Activated naive CD8-positive, alpha-beta T cell treated with anti-CD3 and anti-CD28 coated beads for 36 hours (primary cell): ENCODE measurements around the gene COL6A3. TPM values are rescaled to one million over a fixed set of nuclear protein-coding genes. Genes with fewer than 3 reads are reported as not detected.

Experiments
- DNase-seq: peaks from one replicate; pipeline ENCODE4 v3.0.0; 2021
- H3K27ac Mint-ChIP-seq: one replicate; pipeline ENCODE4 v1.8.0; 2022; ENCODE audit warnings: mild to moderate bottlenecking, moderate library complexity, mixed read lengths
- H3K27me3 Mint-ChIP-seq: one replicate; pipeline ENCODE4 v1.8.0; 2022; ENCODE audit warnings: mild to moderate bottlenecking, mixed read lengths
- H3K36me3 Mint-ChIP-seq: one replicate; pipeline ENCODE4 v1.8.0; 2021; ENCODE audit warnings: mild to moderate bottlenecking, mixed read lengths
- H3K4me1 Mint-ChIP-seq: one replicate; pipeline ENCODE4 v1.8.0; 2021; ENCODE audit warnings: mixed read lengths
- H3K4me3 Mint-ChIP-seq: one replicate; pipeline ENCODE4 v1.8.0; 2022; ENCODE audit warnings: mild to moderate bottlenecking, moderate library complexity, mixed read lengths
- H3K9me3 Mint-ChIP-seq: one replicate; pipeline ENCODE4 v1.8.0; 2022; ENCODE audit warnings: mixed read lengths
- total RNA-seq, 2 experiments: library from RNA; stranded (reverse); gene quantifications; one replicate each; pipeline ENCODE4 v1.2.3, GENCODE V29; 2021

The COL6A3 gene
- total RNA-seq, 2 experiments from 2014 or later: 0.76 to 1.3 TPM

GRCh38 chr2:237389831-237390230, 24.1 kb downstream of the COL6A3 start:
- no peaks in the 10 kb centered on the region for H3K36me3 Mint-ChIP-seq
- no peaks in the 10 kb centered on the region for H3K9me3 Mint-ChIP-seq
- DNase-seq: no peak
- no peaks in the 10 kb centered on the region for H3K27me3 Mint-ChIP-seq
- H3K4me1 Mint-ChIP-seq: no peaks in the 10 kb centered on the region
- no peak overlapping the region for H3K27ac Mint-ChIP-seq
- H3K4me3 Mint-ChIP-seq: no peak overlapping the region

- H3K27ac Mint-ChIP-seq: no peak overlapping the region
- no peaks in the 10 kb centered on the region for H3K4me1 Mint-ChIP-seq
- no peaks in the 10 kb centered on the region for H3K9me3 Mint-ChIP-seq
- no peaks in the 10 kb centered on the region for H3K27me3 Mint-ChIP-seq
- no peaks in the 10 kb centered on the region for H3K36me3 Mint-ChIP-seq
- no peak for DNase-seq
- no peak overlapping the region for H3K4me3 Mint-ChIP-seq
Observed at GRCh38 chr2:237388036-237388435, 25.9 kb downstream of the COL6A3 start.

GRCh38 chr2:237384672-237385020, 29.3 kb downstream of the COL6A3 start:
- H3K4me3 Mint-ChIP-seq: no peak overlapping the region
- no peaks in the 10 kb centered on the region for H3K36me3 Mint-ChIP-seq
- no peak overlapping the region for H3K27ac Mint-ChIP-seq
- H3K27me3 Mint-ChIP-seq: no peaks in the 10 kb centered on the region
- H3K9me3 Mint-ChIP-seq: no peaks in the 10 kb centered on the region
- no peak for DNase-seq
- H3K4me1 Mint-ChIP-seq: no peaks in the 10 kb centered on the region

GRCh38 chr2:237383991-237384671, 29.8 kb downstream of the COL6A3 start:
- Mint-ChIP-seq H3K36me3 (no peaks in the 10 kb centered on the region), H3K27me3 (no peaks in the 10 kb centered on the region), H3K27ac (no peak overlapping the region), H3K4me3 (no peak overlapping the region), H3K4me1 (no peaks in the 10 kb centered on the region), H3K9me3 (no peaks in the 10 kb centered on the region)
- DNase-seq: no peak

- Mint-ChIP-seq H3K27ac (no peak overlapping the region), H3K4me3 (no peak overlapping the region), H3K36me3 (no peaks in the 10 kb centered on the region), H3K4me1 (no peaks in the 10 kb centered on the region), H3K27me3 (no peaks in the 10 kb centered on the region), H3K9me3 (no peaks in the 10 kb centered on the region)
- DNase-seq: no peak
Observed at GRCh38 chr2:237380768-237381167, 33.2 kb downstream of the COL6A3 start.

- Mint-ChIP-seq H3K27me3 (no peaks in the 10 kb centered on the region), H3K4me1 (no peaks in the 10 kb centered on the region), H3K36me3 (peaks cover 4% of the 10 kb centered on the region), H3K27ac (no peak overlapping the region), H3K4me3 (no peak overlapping the region), H3K9me3 (no peaks in the 10 kb centered on the region)
- no peak for DNase-seq
Observed at GRCh38 chr2:237379636-237380035, 34.3 kb downstream of the COL6A3 start.

GRCh38 chr2:237378650-237379049, 35.3 kb downstream of the COL6A3 start:
- H3K9me3 Mint-ChIP-seq: no peaks in the 10 kb centered on the region
- H3K36me3 Mint-ChIP-seq: peaks cover 4% of the 10 kb centered on the region

GRCh38 chr2:237374284-237375060, 39.5 kb downstream of the COL6A3 start:
- Mint-ChIP-seq H3K4me3 (no peak overlapping the region), H3K4me1 (no peaks in the 10 kb centered on the region), H3K27ac (no peak overlapping the region), H3K36me3 (peaks cover 4% of the 10 kb centered on the region), H3K9me3 (no peaks in the 10 kb centered on the region), H3K27me3 (no peaks in the 10 kb centered on the region)
- no peak for DNase-seq

More at GRCh38 chr2:237378650-237379049, 35.3 kb downstream of the COL6A3 start:
- Mint-ChIP-seq H3K4me1 (no peaks in the 10 kb centered on the region), H3K27ac (no peak overlapping the region), H3K4me3 (no peak overlapping the region), H3K27me3 (no peaks in the 10 kb centered on the region)
- no peak for DNase-seq

- Mint-ChIP-seq H3K4me3 (no peak overlapping the region), H3K27ac (no peak overlapping the region), H3K9me3 (no peaks in the 10 kb centered on the region), H3K27me3 (no peaks in the 10 kb centered on the region), H3K4me1 (no peaks in the 10 kb centered on the region), H3K36me3 (peaks cover 4% of the 10 kb centered on the region)
- DNase-seq: no peak
Observed at GRCh38 chr2:237371856-237372255, 42.1 kb downstream of the COL6A3 start.

- H3K27ac Mint-ChIP-seq: no peak overlapping the region
- no peaks in the 10 kb centered on the region for H3K27me3 Mint-ChIP-seq
- H3K9me3 Mint-ChIP-seq: no peaks in the 10 kb centered on the region
- no peak for DNase-seq
- H3K4me1 Mint-ChIP-seq: no peaks in the 10 kb centered on the region
- H3K36me3 Mint-ChIP-seq: no peaks in the 10 kb centered on the region
- no peak overlapping the region for H3K4me3 Mint-ChIP-seq
Observed at GRCh38 chr2:237365671-237366070, 48.3 kb downstream of the COL6A3 start.

GRCh38 chr2:237364655-237365054, 49.3 kb downstream of the COL6A3 start:
- no peaks in the 10 kb centered on the region for H3K4me1 Mint-ChIP-seq
- H3K4me3 Mint-ChIP-seq: no peak overlapping the region
- no peak overlapping the region for H3K27ac Mint-ChIP-seq

GRCh38 chr2:237361194-237362004, 52.6 kb downstream of the COL6A3 start:
- Mint-ChIP-seq H3K27ac (peak overlapping the region; percentile 13), H3K36me3 (no peaks in the 10 kb centered on the region), H3K9me3 (no peaks in the 10 kb centered on the region), H3K4me1 (no peaks in the 10 kb centered on the region), H3K4me3 (no peak overlapping the region), H3K27me3 (no peaks in the 10 kb centered on the region)
- DNase-seq: no peak

More at GRCh38 chr2:237364655-237365054, 49.3 kb downstream of the COL6A3 start:
- H3K27me3 Mint-ChIP-seq: no peaks in the 10 kb centered on the region
- DNase-seq: no peak
- no peaks in the 10 kb centered on the region for H3K9me3 Mint-ChIP-seq
- H3K36me3 Mint-ChIP-seq: no peaks in the 10 kb centered on the region

GRCh38 chr2:237359894-237360780, 53.8 kb downstream of the COL6A3 start:
- no peaks in the 10 kb centered on the region for H3K36me3 Mint-ChIP-seq

GRCh38 chr2:237359518-237359840, 54.5 kb downstream of the COL6A3 start:
- no peaks in the 10 kb centered on the region for H3K4me1 Mint-ChIP-seq
- H3K27ac Mint-ChIP-seq: no peak overlapping the region
- DNase-seq: no peak
- H3K36me3 Mint-ChIP-seq: no peaks in the 10 kb centered on the region
- H3K4me3 Mint-ChIP-seq: no peak overlapping the region
- H3K9me3 Mint-ChIP-seq: no peaks in the 10 kb centered on the region
- H3K27me3 Mint-ChIP-seq: no peaks in the 10 kb centered on the region

More at GRCh38 chr2:237359894-237360780, 53.8 kb downstream of the COL6A3 start:
- H3K27me3 Mint-ChIP-seq: no peaks in the 10 kb centered on the region
- no peaks in the 10 kb centered on the region for H3K9me3 Mint-ChIP-seq
- H3K27ac Mint-ChIP-seq: no peak overlapping the region
- no peaks in the 10 kb centered on the region for H3K4me1 Mint-ChIP-seq
- DNase-seq: no peak
- no peak overlapping the region for H3K4me3 Mint-ChIP-seq
